ENCODE measurements around the gene CROCC.
"Not testable (repeated sequence)": the region's sequence is repeated elsewhere in the genome, so short reads cannot be mapped to it uniquely, and the experiment has no call there.

Gene CROCC

DNA sequence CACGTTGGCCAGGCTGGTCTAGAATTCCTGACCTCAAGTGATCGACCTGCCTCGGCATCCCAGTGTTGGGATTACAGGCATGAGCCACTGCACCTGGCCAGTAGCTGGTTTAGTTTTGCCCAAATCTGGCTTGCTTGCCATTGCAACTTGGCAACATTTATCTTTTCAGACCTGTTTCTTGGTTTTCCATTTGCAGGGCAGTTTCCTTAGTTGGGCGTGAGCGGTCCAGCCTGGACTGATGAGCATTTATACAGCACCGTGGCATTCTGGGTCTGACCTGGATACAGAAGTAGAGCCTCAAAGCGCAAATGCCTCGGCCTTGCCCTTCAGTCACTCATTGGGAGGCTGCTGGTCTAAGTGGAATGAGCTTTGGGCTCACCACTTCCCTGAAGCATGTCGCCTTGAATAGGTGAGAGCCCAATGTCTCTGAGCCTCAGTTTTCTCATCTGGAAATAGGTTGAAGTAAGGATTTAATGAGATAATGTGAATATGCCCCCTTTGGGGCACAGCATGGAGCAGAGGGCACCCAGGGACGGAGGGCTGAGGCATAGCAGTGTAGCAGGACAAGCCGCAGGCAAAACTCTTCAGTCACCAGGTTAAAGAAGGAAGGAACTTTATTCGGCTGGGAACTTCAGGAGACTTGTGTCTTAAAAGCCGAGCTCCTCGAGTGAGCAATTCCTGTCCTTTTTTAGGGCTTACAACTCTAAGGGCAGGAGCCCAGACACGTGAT lies 2.6 kb upstream of the CROCC start:
- not testable (repeated sequence) for DNase-seq

DNA sequence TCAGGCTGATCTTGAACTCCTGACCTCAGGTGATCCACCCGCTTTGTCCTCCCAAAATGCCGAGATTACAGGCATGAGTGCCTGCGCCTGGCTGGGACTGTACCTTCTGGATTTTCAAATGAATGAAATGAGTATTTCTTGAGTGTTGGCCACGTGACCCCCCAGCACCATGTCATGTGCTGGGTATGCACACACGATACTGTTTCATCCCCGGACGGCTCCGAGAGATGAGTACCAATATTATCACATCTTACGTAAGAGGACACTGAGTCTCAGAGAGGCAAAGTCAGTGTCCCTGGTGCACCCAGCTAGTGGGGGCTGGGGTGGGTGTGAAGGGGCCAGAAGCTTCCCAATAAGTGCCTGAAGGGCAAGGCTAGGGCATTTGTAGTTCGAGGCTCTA lies 780 bp upstream of the CROCC start:
- DNase-seq, result no peak

DNA sequence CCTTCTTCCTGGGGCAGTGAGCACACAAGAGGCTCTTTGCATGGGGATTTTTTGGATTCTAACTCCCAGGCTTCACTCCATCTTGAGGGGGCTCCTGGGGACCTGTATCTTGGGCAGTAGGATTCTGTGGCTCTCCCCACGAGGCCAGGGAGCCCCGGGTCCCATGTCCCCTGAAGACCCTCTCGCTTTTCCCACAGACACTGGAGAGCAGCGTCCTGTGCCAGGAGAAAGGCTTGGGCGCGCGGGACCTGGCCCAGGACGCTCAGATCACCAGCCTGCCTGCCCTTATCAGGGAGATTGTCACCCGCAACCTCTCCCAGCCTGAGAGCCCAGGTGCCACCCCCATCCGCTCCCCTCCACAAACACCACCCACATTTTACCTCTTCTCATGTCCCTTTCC lies 735 bp downstream of the CROCC start:
- no peak for DNase-seq

DNA sequence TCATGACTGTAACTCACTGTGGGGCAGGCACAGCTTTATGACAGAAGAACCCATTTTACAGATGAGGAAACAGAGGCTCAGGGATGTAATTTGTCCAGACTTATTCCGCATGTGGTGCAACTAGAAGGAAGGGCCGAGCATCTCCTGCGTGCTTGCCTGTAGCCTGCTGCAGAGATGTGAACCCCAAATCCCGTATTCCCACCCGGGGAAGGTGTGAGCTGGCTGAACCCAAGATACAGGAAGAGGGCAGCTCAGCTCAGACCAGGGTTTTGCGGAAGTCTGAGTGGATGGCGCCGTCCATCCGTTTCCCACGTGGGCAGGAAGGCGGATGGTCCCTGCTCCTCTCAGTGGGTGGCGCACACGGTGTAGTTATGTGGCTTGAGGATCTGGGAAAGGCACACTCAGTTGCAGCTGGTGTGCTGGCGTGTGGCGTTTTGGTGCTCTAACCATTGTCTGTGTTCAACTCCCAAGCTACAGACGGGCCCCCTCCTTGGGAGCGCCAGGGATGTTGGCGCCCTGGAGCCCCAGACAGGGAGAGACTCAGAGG lies 1.2 kb downstream of the CROCC start:
- no peak for DNase-seq

DNA sequence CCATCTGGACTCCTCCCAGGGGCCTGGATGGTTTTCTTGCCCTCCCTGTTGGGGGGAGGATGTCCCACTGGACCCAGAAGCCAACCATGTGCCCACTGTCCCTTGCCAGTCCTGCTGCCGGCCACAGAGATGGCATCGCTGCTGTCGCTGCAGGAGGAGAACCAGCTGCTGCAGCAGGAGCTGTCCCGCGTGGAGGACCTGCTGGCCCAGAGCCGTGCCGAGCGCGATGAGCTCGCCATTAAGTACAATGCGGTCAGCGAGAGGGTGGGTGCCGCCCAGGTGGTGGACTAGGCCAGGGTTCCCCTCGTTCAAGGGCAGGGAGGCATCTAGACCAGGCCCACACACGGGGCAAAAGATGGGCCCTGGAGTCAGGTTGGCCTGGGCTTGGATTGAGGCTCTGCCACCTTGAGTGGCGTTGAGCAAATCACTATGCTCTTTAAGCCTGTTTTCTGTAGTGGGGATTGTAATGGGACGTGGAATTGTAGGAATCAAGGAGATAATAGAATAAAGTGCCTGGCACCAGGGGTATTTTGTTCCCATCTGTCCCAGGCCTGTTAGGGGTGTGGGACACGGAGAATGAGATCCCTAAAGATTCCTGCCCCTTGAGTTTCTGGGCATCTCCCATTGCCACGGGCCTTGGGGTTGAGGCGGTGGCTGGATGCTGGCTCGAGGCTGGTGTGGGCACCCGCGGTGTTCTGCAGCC lies 2.6 kb downstream of the CROCC start:
- DNase-seq, result no peak

DNA sequence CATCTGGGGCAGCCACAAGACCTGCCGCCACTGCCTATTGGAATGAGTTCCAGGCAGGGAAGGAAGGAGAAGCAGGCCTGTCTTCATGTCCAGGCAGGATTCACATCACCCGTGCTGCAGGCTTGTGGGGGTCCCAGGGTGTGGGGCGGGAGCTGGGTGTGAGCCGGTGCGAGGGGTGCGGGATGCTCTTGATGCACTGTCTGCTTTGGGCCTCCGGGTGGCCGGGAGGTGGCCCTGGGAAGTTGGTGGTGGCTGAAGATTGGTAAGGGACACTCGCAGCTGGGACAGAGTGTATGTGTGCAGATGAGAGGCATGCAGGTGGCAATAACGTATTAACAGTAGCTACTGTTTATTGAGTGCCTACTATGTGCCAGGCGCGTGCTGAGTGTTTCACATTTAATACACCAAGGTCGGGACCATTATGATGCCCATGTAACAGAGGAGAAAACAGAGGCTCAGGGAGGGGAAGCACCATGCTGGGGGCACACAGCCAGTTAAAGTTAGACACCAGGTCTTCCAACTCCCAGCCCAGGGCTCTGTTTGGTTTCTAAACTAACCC lies 3.3 kb downstream of the CROCC start:
- no peak for DNase-seq

DNA sequence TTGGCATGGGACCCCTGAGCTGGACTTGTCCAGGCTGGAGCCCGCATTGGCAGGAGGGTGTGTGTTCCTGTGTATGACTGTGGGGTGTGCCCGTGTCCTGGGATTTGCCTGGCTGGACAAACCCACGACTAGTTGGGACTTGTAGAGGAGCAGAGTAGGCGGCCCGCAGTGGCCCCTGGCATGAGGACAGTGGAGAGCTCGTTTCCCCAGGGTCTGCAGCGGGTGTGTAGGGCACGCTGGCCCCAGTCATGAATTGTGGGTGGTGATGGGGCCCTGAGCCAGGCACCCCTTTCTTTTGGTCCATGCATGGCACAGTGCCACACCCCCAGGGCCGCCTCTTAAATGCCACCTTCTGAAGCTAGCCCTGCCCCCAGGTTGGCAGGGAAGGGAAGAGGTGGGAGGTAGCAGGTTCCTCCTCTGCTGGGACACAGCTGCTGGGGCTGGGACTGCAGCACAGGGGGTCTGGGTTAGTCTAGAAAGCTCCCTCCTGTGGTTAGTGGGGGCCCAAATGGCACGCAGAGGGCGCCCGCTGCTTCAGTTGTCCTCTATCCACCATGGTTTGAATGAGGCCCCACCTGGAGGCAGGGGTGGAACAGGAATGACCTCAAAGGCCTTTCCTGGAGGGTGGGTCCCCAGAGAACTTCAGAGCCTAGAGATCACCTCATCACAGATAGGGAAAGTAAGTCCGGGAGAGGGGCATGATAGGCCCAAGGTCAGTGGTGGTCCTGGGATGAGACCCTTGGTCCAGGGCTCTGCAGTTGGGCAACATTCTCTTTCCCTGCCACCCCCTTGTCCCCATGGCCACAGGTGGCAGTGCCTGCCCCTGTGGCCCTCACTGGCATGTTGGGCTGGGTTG lies 4.1 kb downstream of the CROCC start:
- DNase-seq, result no peak

DNA sequence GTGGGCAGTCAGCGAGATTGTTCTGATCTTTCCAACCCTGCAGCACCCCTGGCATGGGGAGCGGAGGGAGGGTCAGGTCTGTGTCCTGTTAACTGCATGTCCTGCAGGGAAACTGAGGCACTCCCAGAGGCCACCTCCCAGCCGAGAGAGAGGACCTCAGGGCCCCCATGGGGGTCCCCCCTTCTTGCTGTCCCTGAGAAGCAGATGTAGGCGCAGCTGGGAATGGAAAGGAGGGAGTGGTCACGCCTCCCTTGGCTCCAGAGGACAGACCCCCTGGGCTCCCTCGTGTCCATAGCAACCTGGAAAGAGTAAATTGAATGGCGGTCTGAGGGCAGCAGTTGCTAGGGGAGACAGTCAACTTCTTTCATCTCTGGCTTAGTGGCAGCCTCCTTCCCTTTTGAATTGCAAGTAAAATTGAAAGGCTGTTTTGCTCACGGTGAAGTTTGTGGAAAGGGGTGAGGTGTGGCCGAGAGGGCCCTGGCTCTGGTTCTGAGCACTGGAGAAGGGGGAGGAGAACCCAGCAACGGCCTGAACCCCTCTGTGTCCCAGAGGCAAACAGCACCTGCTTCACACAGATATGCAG lies 4.9 kb downstream of the CROCC start:
- DNase-seq, result no peak

DNA sequence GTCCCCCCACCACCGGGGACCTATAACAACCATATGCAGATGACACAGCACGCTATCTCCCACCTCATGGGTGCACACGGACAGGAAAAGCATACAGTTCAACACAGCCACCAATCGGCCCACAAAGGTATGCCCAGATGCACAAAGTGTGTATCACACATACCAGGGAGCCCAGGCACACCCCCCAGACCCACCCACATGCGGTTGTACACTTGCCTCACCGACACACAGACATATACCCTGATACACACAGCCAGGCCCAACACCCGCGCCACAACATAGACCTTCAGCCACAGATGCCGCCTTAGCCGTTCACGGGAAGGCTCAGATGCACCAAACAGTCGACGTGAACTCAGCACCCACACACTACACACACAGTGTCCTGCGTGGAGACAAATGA lies 5.5 kb downstream of the CROCC start:
- no peak for DNase-seq

DNA sequence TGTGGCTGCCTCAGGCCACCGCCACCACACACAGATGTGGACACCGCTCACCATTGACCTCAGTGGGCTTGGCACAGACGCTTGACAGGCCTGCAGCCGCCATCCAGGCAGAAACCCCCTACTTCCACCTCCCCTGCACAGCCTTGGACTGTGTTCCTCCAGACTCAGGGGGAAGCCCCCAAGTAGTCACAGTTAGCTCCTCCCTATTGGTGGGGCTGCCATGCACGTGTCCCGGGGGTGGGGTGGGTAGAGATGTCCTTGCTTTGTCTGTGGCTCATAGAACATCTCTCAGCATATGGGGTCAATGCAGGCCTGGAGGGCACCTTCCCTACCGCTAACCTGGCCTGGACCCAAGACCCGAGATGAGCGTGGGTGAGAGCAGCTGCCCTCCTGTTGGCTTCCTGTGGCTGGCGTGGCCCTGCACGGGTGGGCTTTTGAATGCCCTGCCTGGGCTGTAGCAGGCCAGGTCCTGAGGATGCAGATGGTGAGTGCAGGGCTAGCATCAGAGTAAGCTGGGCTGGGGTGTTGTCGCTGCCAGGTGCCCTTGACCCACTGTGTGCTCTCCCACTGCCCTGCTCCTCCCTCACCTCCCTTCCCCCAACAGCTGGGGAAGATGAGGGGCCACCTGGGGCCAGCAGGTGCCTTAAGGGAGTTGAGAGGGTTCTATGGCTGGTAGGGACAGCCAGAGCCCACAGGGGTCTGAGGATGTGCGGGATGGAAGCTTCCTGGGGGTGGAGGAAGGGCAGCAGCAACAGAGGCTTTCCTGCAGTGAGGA lies 6.2 kb downstream of the CROCC start:
- DNase-seq, result no peak

DNA sequence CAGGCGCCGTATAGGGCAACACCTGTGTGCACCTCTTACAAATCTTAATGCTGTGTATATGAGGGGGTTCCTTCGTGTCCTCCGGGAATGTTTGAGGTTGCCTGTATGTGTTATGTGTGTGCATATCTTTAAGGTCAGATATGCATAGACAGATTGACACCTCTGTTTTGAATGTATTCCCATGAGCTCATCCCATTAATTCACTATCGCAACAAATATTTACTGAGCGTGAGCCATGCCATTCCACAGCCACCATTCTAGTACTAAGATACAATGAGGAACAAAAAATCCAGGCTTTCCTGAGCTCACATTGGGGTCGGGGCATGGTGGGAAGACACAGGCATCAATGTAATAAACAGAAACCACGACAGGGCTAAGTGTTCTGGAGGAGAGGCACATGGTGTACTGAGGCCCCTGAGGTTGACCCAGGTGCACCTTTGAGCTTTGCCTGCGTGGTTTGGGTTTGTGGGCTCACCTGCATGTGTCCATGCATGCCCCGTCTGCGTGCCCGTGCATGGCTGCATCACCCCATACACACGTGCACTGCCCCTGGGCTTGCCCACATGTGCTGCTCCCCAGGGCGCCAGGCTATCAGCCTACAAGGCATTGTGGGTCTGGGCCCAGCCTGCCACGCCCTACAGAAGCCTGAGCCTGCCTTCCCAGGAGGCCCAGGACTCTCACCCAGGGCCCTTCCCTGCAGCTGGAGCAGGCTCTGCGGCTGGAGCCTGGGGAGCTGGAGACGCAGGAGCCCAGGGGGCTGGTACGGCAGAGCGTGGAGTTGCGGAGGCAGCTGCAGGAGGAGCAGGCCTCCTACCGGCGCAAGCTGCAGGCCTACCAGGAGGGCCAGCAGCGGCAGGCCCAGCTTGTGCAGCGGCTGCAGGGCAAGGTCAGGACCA lies 7.7 kb downstream of the CROCC start:
- not testable (repeated sequence) for DNase-seq

DNA sequence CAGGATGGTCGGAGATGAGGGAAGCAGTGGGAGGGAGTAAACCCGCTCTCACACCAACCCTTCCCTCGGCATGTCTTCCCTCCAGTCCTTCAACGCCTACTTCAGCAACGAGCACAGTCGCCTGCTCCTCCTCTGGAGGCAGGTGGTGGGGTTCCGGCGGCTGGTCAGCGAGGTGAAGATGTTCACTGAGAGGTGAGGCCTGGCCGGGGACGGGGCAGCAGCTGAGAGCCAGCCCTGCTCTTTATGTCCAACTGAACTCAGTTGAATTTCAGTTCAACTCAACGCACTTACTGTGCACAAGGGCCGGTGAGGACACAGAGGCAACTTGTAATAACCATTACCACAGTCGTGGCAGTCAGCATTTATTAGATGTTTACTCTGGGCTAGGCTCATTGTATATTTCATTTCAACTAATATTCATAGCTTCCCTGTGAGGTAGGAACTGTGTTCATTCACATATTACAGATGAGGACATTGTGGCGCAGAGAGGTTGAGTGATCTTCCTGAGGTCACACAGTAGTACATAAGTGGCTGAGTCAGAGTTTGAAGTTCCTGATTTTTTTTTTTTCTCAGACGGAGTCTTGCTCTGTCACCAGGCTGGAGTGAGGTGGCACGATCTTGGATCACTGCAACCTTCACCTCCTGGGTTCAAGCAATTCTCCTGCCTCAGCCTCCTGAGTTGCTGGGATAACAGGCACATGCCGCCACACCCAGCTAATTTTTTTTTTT lies 9.6 kb downstream of the CROCC start:
- not testable (repeated sequence) for DNase-seq

DNA sequence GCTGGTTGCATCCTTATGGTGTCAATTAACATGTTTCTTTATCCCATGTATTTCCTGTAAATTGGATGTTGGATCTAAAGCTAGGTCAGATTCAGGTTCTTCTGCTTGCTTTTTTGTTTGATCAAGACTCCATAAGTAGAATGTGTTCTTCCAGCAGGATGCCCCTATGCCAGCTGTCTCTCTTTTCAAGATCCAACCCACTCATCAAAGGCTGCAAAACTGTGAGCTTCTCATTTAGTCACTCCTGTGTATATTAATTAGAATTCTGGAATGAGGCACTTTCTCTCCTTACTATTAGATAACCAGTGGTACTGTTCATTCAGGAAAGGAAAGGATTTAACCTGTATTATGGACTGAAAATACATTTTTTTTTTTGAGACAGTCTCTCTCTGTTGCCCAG lies 12.2 kb downstream of the CROCC start:
- not testable (repeated sequence) for DNase-seq

DNA sequence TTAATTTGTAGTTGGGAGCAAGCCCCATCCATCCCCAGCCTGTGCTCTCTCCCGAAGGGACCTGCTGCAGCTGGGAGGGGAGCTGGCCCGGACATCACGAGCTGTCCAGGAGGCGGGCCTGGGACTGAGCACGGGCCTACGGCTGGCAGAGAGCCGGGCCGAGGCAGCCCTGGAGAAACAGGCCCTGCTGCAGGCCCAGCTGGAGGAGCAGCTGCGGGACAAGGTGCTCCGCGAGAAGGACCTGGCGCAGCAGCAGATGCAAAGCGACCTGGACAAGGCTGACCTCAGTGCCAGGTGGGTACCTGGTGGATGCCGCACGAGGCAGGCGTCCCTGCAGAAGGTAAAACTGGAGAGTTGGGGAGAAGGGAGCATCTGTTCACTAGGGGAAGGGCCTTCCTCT lies 14.8 kb downstream of the CROCC start:
- not testable (repeated sequence) for DNase-seq

DNA sequence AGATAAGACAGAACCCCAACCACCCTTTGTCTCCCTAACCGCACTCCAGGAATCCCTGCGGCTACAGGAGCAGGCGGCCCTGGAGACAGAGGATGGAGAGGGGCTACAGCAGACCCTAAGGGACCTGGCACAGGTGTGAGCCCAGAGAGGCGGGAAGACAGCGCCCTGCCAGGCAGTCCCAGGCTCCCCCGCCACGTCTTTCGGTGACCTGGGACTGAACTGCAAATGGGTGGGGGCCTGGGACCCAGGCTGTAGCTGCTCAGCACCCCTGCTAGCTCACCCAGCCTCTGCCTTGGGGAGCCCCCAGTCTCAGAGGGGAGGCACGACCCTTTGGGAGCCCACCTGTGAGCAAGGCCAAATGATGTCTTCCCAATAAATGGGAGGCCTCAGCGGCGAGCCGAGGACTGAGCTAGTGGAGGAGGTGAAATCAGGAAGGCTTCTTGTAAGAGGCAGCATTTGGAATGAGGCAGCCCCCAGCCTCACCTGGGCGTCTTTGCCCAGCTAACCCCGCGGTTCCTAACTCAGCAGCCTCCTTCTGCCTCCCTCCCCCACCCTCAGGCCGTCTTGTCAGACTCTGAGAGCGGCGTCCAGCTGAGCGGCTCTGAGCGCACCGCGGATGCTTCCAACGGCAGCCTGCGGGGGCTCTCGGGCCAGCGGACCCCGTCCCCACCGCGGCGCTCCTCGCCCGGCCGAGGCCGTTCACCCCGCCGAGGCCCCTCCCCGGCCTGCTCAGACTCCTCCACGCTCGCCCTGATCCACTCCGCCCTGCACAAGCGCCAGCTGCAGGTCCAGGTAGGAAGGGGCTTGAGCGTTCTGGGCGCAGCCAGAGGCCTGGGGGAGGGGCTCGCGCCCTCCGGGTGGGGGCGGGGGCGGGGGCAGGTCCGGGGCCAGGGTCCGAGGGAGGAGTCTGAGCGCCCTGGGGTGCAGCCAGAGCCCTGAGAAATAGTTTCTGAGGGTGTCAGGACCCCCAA lies 16.9 kb downstream of the CROCC start:
- no peak for DNase-seq

DNA sequence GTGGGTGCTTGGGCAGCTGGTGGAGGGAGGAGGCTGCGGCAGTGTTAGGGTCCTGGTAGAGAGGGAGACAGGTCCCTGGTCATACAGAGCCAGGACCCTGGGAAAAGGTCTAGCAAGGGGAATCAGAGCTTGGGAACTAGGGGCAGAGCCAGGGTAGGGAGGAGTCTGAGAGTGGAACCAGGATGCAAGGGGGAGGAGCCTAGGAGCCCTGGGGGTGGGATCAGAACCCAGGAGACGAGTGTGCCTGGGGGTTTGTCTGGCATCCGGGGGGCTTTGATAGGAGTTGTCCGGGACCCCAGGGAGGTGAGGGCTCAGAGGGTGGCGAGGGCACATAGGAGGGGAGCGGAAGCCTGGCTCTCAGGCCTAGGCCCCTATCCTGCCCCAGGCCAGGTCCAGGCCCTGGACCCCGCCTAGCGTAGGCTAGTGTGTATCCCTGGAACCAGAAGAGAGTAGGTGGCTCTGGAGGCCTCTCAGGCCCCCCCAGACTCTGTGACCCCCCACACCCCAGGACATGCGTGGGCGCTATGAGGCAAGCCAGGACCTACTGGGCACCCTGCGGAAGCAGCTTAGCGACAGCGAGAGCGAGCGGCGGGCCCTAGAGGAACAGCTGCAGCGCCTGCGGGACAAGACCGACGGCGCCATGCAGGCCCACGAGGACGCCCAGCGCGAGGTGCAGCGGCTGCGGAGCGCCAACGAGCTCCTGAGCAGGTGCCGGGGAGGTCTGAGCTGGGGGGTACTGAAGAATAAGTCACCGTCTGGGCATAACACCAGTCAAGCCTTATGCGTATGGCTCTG lies 17.9 kb downstream of the CROCC start:
- DNase-seq, result not testable (repeated sequence)

DNA sequence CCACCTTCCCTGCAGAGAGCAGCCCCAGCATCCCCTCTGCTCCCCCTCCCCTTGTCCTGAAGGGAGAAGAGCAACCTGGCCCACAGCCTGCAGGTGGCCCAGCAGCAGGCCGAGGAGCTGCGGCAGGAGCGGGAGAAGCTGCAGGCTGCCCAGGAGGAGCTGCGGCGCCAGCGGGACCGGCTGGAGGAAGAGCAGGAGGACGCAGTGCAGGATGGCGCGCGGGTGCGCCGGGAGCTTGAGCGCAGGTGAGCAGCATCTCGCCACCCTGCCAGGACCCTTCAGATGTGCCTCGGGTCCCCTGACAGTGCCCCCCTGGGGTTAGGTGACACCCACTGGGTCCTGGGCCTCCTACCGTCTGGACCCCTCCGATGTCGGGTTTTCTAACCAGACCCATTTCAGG lies 22.3 kb downstream of the CROCC start:
- no peak for DNase-seq

DNA sequence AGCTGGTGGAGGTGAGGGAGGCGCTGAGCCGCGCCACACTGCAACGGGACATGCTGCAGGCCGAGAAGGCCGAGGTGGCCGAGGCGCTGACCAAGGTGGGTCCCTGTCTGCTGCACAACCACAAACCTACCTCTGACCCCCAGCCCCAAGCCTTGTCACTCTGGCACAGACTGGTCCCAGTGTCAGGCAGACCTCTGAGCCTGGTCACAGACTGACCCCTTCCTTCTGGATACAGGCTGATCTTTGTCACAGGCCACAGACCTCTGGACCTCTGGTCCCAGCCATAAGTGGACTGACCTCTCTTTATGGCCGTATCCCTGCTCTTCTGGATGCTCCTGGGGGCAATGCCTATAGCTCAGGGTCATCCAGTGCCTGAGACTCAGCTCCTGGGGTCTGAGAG lies 23.8 kb downstream of the CROCC start:
- not testable (repeated sequence) for DNase-seq
